ENCODE measurements around the gene UBE3C.
A peak's percentile ranks its signal among the peaks of the same experiment; 100 is the strongest.
"Not testable (repeated sequence)": the region's sequence is repeated elsewhere in the genome, so short reads cannot be mapped to it uniquely, and the experiment has no call there.

The UBE3C gene

DNA sequence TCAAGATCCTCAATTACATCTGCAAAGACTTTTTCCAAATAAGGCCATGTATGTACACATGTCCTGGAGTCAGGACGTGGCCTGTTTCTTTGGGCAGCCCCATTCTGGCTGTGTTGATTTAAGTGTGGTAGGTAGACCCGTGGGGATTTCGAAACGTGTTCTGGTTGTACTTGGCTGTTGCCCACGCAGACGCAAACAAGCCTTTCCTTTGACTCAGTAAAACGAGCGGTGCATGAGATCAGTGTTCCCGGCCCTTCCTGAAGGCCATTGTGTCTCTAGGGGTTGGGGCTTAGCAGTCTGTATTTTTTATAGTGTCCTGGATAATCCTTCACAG lies 133.2 kb downstream of the UBE3C start:
- DNase-seq (ENCODE audit: low read depth in 2 of 2): no peak

DNA sequence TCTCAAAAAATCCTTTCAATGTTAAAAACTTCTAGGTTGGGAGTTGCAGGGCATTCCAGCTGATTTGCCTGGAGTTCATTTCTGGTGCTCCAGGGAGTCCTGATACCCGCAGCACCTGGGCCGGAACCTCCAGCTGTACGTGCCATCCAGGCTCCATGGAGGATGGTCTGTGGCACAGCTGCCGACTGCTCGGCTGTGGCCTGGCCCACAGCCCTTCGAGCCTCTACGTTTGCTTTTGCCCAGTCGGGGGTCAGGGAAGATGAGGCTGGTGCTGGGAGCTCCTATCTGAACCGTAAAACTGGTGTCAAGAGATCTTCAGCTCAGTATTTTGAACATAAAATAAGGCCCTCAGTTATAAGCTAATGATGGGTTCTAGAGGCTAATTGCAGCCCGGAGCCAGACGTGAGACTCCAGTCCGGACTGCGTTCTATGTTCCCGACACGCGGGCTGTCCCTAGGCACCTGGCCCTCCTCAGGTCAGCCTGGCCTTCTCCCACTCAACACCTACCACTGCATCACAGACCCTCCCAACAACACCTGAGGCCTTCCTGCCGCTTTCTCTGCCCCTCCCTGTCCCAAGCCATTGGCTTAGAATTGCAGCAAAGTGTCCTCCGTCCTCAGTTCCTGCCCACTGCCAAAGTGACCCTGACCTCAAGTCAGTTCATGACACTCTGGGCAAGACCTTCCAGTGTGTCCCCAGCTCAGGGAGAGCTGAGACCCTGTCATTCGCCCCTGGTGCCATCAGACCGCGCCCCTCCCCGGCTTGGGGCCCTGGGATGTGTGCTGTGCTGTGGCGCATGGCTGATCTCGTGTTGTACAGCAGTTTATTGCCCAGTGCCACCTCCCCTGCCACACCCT lies 133.9 kb downstream of the UBE3C start:
- DNase-seq (ENCODE audit: low read depth in 2 of 2): no peak

DNA sequence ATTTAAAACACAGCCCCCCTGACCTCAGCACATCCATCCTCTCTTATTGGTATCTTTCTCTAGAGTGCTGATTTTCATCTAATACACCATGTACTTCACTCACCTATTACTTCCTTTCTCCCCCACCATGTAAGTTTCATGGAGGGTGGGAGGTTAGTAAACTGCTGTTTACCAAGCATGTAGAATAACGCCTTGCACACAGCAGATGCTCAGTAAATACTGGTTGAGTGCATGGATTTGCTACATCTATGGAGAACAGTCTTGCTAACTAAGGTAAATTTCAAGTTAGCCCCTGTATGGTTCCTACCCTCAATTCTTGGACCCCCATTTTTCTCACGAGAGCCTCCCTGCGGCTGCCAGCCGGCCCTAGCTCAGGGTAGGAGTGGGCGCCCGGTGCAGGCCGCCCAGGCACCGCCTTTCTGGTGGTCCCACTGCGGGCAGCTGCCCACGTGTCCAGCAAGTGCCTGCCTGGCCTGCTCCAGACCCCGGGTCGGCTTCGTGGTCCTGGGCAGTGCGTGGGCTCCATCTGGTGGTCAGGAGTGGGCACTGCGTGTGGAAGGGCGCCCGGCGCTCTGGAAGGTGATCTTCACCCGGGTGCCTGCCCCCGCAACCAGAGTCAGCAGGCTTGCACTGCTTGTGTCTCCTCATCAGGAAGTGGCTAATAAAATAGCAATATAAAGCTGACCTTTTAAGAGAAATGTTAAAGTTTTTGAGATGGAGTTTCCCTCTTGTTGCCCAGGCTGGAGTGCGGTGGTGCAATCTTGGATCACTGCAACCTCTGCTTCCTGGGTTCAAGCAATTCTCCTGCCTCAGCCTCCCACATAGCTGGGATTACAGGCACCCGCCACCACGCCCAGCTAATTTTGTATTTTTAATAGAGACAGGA lies 134.7 kb downstream of the UBE3C start:
- DNase-seq (ENCODE audit: low read depth in 2 of 2): peak; percentile 19 to 33

DNA sequence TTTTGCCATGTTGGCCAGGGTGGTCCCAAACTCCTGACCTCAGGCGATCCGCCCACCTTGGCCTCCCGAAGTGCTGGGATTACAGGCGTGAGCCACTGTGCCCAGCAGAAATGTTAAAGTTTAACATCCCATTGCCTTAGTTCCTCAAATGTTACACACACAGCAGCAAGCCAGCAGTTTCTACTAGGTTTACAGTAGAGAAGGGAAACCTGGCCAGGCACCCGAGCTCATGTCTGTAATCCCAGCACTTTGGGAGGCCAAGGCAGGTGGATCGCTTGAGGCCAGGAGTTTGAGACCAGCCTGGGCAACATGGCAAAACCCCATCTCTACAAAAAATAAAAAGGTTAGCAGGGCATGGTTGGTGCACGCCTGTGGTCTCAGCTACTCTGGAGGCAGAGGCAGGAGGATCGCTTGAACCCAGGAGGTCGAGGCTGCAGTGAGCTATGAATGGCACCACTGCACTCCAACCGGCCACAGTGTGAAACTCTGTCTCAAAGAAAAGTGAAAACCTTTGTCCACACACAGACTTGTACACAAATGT lies 135.4 kb downstream of the UBE3C start:
- DNase-seq (ENCODE audit: low read depth in 2 of 2): not testable (repeated sequence)

DNA sequence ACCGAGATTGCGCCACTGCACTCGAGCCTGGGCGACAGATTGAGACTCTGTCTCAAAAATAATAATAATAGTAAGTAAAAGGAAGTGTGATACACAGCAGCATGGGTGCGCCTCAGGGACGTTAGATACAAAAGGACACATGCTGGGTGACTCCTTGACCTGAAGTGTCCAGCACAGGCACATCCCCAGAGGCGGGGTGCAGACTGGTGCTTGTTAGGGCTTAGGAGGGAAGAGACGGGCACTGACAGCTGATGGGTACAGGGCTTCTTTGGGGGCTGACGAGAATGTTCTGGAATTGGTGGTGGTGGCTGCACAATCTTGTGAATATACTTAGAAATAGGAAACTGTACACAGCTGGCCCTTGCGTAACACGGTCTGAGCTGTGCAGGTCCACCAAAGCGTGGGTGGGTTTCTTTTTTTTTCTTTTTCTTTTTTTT lies 136.3 kb downstream of the UBE3C start:
- no peak for DNase-seq (ENCODE audit: low read depth in 2 of 2)

DNA sequence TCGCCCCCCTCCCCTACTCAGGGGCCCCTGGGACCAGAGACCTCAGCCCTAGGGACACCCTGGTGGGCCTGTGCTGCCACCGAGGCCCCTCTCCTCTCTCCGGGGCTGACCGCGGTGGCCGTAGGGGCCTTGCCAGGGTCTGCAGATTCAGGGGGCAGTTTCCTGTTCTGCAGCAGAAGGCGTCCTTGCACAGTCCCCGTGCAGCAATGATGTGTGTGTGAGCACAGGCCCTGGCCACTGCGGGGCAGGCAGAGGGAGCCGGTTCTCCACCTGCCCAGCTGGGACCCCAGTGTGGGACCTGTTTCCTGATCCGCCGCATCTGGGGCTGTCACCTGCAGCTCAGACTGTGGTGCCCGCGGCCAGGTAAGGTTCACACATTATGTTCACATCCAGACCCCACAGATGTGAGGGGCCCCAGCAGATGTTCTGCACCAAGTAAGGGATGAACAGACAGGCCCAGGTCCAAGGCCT lies 137.4 kb downstream of the UBE3C start:
- no peak for DNase-seq (ENCODE audit: low read depth in 2 of 2)

DNA sequence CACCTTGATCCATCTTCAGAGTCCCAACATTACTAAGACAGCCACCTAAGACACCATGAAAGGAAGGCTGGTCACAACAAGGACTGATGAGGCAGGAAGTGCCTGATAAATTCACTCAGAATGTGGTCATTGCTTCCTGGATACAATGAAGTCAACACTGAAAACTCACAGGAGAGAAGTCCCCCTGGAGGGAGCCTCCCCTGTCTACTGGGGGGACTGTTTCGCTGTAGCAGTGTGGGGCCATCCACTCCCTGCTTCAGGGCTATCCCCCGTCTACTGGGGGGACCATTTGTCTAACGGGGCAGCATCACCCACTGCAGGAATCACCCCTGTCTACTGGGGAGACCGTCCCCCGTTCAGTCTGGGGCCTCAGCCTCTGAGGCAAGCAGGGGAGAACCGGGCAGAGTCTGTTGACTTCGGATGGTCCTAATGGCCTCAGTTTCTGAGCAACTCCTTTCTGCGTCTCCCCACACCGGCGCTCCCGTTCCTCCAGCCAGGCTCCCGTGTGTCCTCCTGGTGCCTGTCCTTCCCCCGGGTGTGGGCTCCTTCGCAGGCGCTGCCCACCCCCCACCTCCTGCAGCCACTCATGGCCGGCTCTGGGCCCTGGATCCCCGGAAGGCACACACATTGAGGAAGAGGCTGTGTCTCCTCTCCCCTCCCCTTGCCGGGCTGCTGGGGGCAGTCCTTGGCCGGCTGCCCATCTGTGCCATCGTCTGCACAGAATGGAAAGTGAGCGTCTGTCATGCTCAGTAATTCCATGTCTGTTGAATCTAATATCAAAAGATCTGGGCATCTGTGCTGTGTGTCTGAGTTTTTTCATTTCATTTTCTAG lies 138.2 kb downstream of the UBE3C start:
- no peak for DNase-seq (ENCODE audit: low read depth in 2 of 2)

DNA sequence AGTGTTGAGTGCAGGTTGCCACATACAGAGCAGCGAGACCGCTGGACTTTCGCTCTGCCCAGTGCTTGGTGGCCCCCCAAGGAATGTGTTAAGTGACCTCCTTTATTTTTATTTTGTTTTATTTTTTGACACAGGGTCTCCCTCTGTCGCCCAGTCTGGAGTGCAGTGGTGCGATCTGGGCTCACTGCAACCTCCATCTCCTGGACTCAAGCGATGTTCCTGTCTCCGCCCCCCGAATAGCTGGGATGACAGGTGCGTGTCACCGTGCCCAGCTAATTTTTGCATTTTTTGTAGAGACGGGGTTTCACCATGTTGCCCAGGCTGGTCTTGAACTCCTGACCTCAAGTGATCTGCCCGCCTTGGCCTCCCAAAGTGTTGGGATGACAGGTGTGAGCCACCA lies 138.8 kb downstream of the UBE3C start:
- DNase-seq (ENCODE audit: low read depth in 2 of 2): not testable (repeated sequence)

DNA sequence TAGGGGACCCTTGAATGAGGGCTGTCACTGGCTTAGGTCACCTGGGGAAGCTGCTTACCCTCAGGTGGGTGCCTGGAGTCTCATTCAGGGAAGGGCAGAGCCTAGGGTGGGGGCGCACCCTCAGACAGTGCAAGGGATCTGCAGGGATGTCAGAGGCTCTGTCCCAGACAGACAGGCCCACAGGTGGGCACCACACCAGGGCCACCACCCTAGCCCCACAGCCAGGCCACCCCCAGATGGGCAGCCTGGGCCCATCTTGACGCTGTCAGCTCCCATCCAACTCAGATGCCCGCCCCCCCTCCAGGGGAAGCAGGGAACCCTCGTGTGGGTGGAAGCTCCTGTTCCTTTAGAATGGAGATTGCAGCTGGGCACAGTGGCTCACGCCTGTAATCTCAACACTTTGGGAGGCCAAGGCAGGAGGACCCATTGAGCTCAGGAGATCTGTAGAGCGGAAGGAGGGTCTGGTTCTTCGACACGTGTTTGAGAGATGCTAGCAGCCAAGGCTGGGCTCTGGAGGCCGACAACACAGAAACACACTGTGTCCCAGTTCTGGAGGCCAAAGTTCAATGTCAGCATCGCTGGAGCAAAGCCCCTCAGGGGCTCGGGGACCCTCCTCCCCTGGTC lies 139.6 kb downstream of the UBE3C start:
- DNase-seq (ENCODE audit: low read depth in 2 of 2): no peak

DNA sequence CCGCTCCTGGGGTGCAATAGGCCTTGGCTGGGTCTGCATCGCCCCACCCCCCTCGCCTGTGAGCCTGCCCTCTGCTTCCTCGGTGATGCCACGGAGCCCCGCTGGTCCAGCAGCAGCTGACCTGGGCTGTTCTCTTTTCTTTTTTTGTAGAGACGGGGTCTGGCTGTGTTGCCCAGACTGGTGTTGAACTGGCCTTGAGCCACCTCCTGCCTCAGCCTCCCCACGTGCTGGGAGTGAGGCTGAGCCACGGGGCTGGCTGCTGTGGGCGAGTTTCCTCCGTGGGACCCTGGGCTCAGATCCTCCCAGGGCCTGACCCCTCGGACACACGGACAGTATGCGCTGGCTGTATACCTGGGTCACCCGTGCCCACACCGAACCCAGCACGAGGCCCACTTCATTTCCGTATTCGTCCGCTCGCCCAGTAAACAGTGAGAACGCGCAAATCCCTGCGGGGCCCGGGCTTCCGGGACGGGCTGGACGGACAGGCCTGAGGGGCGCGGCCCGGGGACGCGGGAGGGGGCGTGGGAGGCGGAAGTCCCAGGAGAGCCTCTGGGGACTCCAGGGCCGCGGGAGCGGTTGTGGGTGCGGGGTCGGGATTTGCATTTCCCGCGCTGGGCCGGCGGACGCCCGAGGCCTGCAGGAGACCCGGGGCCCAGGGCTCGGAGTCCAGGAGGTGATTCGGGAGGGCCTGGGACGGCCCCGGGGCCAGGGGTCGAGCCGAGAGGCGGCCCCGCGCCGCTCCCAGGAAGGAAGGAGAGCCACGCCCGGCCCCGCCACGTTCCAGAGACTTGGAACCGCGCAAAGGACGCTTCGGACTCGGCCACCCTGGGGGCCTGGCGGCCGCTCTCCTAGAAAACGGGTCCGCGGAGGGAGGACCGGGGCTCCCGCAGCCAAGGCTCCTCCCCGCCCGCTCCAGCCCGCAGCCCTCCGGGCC lies 140.3 kb downstream of the UBE3C start:
- DNase-seq (ENCODE audit: low read depth in 2 of 2): no peak

DNA sequence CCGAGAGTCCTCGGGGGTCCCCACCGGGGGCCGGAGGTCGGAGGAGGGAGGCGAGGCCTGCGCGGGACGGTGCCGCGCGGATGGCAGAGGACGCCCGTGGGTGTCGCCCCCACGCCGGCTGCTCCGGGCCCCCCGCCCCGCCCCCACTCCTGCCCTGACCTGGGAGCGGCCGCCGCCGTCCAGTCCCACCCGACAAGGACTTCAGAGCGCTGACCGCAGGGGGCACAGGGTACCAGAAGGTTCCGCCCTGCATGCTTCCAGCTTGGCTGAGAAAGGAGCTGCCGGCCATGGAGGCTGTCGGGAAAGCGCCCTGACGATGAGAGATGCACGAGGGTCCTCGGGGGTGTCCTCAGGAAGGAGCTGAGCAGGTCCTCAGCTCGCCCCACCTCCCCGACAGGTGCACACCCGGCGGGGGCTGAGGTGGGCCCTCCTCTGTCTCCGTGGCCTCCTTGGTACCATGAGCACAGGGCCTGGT lies 141.1 kb downstream of the UBE3C start:
- no peak for DNase-seq (ENCODE audit: low read depth in 2 of 2)

DNA sequence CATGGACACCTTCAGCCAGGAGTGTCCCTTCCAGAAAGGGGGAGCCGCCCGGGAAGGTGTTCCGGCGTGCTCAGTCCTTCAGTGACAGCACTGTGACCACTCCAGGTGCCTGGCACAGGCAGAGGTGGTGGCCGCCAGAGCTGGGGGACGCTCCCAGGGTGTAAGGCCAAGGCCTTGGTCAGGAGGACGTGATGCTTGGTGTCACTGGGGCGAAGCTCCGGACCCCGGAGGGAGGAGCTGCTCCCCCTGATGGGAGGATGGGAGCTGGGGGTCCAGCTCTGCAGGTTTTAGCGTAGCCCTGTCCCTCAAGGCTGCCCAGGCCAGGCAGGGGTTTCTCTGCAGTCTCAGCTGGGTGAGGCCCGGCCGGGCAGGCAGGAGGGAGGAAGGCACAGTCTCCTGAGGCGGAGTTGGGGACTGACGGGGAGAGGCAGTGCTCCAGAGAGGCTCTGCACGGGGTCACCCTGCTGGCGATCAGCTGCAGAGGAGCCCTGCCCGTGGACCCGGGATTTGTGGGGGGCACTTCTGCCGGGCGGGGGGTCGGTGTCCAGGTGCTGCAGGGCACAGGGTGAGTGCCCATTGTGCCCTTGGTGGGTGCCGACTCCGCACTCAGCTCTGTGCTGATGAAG lies 141.6 kb downstream of the UBE3C start:
- no peak for DNase-seq (ENCODE audit: low read depth in 2 of 2)

DNA sequence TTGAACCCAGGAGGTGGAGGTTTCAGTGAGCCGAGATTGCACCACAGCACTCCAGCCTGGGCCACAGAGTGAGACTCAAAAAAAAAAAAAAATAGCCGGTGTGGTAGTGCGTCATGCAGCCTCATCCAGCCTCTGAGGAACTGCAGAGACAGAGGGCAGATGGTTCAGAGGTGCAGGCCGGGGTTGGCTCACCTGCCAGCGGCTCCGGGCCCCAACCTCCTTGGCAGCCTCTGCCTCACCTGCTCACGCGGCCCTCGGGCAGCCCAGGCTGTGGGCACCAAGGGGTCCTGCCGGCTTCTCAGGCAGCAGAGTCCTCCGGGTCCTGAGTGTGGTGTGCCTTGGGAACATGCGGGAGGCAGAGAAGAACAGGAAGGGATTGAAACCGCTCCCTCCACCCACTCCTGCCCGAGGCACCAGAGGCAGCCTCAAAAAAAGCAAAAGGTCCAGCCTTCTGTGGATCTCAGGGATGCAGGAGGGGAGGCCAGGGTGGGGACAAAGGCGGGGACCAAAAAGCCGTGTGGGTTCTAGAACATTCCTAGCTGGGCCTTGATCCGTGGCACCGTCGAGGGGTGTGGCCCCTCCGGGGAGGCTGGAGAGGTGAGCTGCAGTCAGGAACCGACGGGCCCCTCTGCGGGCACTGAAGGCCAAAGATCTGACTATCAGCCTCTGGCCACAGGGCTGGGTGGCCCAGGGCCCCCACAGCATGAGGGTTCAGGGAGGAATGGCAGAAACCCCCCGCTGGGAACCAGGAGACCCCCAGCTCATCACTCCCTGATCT lies 142.7 kb downstream of the UBE3C start:
- no peak for DNase-seq (ENCODE audit: low read depth in 2 of 2)

DNA sequence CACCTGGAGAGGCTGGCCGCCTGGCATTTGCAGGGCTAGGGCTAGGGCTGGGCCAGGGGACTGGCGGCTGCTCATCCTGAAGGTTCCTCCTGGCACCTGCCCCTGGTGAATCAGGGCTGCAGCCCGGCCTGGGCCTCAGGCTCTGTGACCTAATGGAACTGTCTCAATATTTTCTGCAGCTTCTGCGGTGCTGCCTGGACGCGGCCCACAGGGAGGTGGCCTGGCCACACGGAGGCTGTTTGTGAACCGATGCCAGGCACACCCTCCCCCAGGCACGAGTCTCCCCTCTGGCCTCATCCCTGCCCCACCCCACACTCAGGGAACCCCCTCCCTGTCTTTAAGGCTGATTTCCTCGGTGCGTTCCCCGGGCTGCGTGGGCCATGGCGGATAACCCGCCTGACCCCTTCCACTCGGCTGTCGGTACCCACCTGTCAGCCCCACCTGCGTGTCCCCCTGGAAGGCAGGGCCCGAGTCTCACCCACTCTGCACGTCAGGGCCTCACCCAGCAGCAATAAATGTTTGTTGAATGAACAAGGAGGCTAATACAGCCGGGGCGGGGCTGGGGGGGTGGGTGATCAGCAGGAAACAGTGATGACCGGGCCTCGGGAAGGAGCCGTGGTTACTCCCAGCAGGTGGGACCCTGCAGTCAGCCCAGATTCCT lies 143.5 kb downstream of the UBE3C start:
- DNase-seq (ENCODE audit: low read depth in 2 of 2): no peak

DNA sequence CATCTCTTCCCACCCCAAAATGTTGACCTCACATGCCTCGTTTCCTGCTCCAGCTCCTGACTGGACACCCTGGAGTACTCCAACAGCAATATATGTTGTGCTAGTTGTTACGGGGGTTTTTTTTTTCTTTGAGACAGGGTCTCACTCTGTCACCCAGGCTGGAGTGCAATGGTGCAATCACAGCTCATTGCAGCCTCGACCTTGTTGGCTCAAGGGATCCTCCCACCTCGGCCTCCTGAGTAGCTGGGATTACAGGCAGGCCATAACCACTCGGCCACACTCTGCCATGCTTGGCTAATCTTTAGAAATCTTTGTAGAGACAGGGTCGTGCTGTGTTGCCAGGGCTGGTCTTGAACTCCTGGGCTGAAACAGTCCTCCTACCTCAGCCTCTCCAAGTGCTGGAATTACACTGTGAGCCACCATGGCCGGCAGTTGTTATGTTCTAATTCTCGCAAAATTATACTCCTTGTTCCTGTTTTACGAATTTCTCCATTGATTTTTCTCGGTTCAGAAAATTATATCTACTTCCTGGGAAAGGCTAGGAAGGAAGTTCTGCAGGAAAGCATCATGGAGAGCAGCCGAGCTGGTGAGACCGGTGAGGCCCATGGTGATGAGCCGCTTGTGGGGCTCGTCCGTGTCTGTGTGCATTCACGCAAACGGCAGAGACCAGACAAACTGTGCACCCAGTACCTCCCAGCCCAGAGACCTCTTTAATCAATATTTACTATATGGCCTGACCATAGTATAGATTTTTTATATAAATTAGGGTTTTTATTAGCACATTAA lies 145.7 kb downstream of the UBE3C start:
- DNase-seq (ENCODE audit: low read depth in 2 of 2): no peak

DNA sequence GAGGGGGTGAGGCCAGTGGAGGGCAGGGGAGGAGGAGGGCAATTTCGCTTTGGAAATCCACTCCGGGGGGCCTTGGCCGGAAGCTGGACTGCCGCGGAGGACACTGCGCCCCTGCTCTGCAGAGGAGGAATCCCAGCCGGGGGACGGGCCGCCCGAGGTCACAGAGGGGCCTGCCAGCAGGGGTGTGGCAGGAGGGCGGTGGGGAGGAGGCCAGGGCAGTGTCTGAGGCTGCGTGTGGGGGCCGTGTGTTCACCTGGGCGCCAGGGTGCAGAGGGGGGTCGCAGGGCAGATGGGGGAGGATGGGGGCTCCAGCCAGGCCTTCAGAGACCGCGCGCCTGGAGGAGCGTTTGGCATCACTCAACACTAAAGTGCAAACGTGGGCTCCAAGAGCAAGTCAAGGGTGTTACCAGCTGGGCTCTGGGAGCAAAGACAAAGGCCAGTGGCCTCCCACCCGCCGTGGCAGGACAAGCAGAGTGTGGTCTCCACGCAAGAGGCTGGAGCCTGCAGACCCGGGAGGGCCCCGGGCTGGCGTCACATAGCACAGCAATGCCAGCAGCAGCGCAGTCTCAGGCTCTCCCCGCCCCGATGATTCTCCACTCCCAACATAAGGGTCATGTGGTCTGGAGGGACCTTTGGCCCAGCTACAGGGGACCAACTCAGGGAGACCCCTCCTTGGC lies 152.8 kb downstream of the UBE3C start:
- DNase-seq (ENCODE audit: low read depth in 2 of 2): no peak

DNA sequence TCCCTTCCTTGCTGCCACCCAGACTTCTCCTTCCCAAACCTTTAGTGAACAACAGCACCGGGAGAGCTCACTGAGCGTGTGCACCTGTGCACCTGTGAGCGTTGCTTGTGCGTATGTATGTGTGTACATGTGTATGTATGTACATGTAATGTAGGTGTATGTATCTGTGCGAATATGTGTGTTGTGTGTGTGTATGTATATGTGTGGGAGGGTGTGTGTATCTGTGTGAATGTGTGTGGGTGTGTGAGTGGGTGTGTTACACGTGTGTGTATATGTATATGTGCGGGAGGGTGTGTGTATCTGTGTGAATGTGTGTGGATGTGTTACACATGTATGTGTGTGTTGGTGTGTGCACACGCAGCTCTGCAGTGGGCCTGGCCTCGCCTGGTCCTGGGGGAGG lies 153.5 kb downstream of the UBE3C start:
- DNase-seq (ENCODE audit: low read depth in 2 of 2): no peak

All from stimulated activated CD4-positive, alpha-beta T cell treated with anti-CD3 and anti-CD28 coated beads, Interleukin-1b, Interleukin-23, amount 100 ng/mL, for 1 hour (primary cell).